Measurements from ENCODE around the gene SPOCK1.

GRCh38 chr5:137357436-137357835 is 141.7 kb downstream of the SPOCK1 start:
- no peak for TF ChIP-seq EZH2phosphoT487 (IDR thresholded peaks at IDR 0.05; ENCODE audit: insufficient read depth, low read depth)
- TF ChIP-seq EZH2 (IDR thresholded peaks at IDR 0.05; ENCODE audit: insufficient read depth, poor library complexity, severe bottlenecking), result no peak
